ENCODE data around the gene SESN1.
A peak's percentile ranks its signal among the peaks of the same experiment; 100 is the strongest.

Gene SESN1

DNA sequence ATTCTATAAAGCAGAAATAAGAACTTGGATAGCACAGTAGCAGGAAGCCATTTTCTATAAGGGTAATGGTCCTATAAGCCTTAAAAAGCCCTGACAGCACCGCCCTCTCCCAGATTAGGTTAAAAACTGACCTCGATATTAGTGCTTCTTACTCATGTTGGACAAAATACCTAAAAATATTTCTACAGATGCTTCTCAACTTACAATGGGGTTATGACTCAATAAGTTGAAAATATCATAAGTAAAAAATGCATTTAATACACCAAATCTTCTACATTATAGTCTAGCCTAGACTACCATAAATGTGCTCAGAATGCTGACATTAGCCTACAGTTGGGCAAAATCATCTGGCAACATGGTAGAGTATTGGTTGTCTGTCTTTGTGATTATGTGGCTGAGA lies 70.3 kb downstream of the SESN1 start:
- DNase-seq = no peak

DNA sequence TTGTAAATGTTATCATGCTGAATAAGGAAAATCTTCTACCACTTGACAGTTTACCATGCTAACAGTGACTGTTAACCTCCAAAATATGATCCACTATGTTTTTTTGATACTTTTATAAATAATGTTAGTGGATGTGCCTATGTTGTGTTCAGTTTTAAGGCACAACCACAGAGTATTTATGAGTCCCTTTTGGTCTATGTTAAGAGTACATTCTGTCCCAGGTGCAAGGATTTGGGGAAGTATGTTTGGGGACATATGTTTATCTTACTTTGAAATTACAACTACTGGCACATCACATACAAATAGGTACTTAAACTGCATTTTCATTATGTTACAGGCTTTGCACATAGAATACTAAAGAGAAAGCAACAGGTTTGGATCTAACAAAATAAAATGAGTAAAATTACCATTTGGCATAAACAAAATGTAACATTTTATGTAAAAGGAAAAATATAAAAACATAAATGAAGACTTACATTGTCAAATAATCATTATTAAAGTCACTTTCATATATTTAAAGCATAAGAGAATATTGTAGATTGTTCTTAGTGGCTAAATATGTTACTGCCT lies 71.2 kb downstream of the SESN1 start:
- DNase-seq = no peak

DNA sequence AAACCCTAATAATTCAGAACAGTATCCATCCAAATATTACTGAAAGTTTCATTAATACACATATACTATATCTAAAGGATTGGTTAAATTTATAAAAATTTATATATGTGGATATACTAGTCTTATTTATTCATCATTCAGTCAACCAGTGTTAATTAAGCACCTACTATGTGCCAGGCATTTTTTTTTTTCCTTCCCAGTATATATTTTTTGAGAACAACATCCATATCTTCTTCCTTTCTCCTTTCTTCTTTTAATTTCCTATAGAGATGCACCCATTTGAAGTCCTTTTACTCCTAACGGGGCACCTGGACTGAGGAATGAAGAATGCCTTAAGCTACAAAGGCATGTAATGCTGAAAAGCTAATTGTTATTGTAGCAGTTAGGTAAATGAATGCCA lies 72.8 kb downstream of the SESN1 start:
- no peak for DNase-seq

DNA sequence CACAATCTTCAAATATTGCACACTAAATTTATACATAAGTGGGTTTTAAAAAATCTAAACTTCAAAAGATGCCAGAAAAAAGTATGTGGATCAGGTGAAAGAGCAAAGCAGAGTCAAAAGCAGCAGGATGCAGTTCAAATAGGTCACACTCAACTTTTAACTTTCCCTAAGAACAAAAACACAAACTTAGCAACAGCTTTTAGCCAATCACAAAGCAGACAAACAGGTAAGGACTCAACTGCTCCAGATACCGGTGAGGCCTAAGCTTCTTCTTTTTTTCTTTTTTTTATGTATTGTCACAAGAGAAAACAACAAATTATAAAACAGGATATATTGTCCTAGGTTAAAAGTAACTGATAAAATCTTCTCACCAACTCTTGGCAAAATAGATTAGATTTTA lies 74.7 kb downstream of the SESN1 start:
- DNase-seq = no peak

DNA sequence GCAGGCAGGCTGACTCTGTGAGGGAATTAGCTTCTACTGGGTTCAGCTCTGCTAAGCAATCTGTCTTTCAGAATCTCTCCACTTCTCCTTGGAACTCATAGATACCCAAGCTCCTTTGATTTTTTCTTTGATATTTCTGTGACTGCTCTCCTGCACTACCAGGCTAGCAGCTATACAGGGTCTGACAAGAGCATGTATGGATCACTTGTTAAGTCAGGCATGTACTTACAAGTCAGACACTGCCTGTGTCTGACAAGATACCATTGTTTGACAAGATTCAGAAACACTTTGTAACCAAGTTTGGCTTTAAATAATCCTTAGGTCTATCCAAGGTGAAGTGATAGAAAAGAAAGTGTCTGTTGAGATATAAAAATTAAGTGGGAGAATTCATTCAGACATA lies 79.5 kb downstream of the SESN1 start:
- no peak for DNase-seq

DNA sequence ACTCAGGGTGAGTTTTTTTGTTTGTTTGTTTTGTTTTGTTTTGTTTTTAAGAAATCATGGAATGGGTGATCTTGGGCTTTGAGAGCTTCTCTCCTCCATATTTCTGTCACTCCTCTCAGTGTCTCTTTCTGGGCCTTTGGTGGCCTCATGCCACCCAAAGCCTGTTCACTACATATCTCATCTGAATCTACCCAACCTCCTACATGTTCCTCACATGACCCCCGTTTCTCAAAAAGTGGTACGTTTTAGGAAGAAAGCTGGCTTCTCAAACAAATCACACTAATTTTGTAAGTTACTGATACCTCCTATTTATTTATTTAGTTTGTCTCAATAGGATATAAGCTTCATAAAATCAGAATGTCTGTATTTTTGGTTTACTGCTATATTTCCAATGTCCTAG lies 80.0 kb downstream of the SESN1 start:
- no peak for DNase-seq

DNA sequence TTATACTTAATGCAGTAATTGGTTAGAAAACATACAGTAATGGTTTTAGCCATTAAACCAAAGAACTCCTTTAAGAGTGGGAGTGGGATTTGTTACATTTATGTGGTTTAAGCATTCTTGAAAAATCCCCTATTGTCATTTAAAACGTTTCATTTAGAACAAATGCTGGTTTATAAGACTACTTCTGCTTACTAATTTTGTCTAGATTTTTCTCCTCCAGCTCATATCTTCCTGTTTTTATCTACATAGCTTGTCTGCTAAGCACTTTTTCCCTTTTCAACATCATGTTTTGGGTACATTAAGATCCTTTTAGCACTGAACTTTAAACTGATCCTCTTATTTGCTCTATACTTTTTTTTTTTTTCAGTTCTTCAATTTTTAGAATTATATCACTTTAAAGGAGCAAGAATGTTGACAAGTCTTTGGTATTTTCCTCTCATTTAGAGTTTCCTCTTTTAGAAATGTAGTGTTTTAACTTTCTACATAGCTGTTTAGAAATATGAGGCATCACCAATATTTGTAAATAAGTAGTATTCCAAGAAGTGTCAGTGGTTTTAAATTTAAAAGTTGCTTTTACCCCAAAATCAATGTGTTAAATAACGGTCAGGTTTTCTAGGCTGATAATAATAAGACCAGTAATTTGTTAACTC lies 80.9 kb downstream of the SESN1 start:
- no peak for DNase-seq

DNA sequence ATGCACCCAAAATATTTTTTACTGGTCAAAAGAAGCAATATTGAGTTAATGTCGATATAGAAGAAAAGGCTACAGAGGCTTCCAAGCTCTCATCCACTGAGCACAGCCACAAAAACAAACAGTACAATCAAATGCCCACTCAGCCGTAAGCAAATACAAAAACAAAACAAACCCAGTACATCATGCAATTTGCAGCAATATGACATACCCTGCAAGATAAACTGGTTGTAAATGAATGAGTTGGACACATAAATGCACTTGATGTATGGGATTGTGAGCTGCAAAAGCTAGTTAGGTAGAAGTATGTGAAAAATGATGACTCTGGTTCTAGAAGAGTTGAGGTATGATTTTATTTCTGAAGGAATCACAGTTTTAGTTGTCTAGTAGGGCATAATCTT lies 83.9 kb downstream of the SESN1 start:
- no peak for DNase-seq

DNA sequence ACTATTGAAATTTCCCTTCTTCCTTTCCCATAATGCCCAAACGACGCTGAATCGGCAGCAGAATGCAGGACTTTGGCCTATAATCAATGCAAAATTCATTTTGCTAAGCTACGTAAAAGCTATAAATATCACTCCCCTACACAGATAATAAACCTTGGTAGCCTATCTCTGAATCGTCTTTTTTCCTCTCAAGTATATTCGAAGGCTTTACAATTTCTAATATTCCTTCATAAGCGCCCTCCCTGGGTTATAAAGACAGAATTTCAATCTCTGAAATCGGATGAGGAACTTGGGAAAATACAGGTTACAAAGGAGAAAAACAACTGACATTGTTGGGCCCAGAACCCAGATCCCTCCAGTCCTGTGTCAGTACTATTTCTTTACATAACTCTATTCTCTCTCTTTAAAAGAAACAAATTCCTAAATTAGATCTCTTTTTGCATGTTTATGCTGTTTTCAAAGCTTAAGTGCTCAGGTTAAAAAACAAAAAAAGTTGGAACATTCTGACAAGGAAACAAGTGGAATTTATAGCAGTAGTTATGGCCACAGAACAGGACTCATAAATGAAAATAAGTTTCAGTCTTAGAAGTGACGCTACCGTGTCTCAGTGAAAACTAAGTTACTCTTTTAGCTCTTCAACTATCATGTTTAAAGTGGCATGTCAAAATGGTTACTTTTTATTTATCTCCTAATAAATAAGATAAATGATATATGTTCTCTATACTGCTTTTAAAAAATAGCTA lies 84.5 kb downstream of the SESN1 start:
- DNase-seq = no peak

DNA sequence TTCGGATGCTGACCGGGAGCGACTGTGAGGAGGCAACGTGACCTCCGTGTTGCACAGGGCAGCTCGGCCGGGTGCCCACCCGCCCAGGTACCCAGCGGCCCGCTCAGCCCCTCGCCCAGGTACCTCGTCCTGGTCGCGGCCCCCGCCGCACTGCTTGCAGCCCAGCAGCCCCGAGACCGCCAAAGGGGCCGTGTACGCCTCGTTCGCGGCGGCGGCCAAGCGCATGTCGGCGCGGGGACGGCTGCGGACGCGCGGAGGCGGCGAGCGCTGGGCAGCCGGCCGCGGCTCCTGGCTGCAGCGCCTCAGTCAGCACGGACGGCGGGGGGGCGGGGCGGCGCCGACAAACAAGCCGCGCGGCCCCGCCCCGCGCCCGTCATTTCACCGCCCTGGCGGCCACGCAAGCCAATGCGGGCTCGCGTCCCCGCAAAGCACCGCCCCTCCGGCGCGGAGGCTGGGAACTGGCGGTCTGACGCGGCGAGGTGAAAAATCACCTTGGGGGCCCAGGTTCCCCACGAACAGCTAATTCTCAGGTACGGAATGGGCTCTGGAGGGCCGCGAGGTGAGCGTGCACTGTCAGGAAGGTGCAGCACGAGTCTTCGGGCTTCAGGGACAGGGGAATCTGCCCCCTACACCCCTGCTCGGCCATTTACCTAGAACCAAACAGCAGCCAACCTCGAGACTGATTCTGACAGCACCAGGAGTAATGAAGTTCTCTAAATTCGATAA lies 85.2 kb downstream of the SESN1 start:
- peak; percentile 93 for DNase-seq

DNA sequence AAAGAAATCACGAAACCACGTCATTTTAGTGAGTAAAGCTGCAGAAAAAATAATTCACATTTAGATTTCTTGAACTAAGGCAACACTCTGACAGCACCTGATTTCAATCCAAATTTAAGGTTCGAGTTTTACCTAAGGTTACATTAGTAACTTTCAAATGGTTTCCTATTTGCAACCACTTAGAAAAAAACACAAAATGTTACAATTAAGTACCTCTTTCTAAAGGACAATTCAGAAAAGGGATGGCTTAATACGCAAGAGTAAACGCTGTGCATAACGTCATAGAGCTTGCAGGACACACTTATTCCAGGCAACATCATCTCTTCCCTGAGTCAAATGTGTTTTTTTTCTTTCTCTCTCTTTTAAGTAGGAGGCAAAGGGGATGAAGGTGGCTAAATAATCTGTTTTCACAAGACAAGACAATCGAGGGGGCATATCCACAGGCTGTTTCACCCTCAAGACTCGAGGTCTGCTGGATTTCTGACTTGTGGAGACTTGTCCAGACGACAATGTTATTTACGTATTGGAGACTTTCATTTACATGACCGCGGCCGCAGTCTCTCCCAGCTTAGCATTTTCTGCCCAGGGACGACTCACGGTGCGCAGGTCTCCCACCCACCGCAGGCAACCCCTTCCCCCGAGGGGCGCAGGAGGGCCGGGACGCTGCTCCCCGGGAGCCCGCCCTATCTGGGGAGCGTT lies 86.0 kb downstream of the SESN1 start:
- DNase-seq = peak; percentile 80

DNA sequence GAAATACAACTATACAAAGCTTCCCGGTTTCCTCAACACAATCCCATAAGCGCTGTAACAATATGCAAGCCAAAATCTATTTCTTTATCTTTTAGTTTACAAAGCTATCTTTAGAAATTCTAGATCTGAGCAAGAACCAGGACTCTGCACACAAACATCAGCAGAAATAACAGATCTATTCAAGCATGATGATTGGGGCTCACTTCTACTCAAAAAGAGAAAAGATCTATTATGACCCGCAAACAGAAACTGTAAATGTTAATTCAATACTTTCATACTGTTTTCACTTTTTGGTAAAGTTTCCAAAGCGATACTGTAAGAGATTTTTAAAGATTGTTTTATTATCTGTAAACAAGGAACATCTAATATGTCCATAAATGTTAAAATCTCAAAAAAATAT lies 86.6 kb downstream of the SESN1 start:
- DNase-seq = no peak

DNA sequence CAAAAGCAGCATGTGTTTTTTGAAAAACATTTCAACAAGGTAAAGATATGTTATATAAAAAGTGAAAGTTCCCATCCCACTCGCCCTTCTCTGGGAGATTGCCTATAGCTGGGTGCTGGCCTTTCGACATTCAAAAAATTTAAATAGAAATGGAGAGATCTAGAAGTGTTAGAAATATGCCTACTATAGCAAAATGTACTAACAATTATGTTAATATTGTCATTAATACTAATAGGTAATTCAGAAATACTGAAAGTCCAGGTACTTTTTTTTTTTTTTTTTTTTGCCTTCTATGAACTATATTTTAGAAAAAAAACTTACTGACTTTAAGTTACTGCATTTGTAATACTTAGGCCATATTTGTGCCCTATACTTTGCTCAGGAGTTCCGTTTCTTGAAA lies 87.1 kb downstream of the SESN1 start:
- DNase-seq = no peak

DNA sequence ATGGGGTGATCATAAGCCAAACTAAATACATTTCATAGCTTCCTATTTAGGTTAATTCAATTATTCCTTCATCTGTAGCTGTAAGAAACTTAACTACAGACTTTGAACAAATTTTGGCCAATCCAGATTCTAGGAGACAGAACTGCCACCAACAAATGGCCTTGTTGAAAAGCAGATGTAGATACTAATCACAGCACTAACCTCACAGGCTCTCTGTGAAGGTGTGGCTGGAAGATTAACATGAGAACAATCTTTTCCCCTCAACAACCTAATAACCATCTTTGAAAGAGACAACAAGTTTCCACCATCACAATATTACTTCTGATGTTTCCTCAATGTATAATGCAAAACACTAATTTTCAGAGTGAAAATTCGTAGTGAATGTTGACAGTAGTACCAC lies 87.8 kb downstream of the SESN1 start:
- DNase-seq = no peak

DNA sequence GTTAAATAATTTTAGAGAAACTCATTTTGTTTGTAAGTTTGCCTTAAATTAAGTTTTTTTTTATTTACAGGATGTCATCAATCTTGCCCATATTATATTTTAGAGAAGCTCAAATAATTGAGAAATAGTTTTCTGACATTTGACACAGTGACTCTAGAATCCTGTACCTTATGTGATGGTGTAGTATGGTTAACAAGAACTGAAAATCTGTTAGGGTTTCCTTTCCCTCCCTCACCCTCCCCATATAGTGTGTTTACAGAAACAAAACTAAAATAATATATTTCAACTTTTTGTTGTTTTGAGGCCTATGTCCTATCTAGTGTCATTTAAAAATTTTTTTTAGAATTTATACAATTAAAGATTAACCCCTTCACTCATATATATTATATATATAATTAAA lies 91.8 kb downstream of the SESN1 start:
- DNase-seq = no peak

DNA sequence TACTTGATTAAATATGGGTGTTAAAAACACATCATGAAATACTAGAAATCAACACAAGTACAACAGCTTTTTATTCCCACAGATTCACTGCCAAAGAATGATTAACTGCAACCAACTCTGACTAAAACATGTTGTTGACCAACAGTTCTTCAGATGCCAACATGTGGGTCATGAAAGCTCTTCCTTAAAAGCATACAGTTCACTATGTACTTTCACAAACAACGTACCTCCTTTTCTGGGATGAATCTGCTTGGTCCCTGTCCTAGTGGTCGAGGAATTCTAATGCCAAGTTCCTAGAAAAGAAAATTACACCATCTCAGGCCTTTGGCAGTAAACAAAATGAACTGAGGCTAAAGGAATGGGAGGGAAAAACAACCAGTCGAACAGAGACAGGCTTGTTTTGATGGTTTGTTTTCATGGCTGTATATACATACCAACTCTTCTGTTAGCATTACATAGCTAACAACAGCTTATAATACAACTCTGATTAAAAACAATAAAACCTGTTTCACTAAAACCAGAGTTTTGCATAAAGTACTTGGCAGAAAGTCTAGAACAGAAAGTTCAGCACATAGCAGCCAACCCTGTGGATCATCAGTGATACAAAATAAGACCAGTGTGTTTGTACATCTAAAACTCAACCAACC lies 92.5 kb downstream of the SESN1 start:
- DNase-seq = no peak

DNA sequence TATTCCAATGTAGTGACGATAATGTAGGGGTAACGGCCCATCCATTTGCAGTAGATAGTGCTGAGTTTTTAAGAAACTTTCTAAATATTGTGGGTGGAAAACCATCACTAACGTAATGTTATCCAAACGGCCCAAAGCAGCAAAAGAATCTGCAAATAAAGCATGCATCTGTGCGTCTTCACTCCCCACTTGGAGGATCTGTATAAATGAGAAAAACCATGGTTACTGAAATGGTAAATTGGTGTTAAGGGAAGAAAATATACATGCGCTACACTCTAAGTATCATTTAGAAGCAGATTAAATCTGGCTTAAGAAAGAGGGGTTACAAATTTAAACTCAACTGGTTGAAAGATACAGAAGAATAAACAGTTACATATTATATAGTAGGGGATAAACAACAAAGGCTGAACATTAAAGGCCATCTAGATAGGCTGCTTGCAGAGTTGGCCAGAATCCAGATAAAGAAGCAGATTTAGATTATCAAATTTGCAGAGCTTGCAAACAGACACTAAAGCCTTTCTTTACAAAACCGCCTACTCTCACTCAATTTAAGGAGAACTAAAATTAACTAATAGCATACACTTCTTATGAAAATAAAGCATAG lies 93.3 kb downstream of the SESN1 start:
- DNase-seq = no peak

DNA sequence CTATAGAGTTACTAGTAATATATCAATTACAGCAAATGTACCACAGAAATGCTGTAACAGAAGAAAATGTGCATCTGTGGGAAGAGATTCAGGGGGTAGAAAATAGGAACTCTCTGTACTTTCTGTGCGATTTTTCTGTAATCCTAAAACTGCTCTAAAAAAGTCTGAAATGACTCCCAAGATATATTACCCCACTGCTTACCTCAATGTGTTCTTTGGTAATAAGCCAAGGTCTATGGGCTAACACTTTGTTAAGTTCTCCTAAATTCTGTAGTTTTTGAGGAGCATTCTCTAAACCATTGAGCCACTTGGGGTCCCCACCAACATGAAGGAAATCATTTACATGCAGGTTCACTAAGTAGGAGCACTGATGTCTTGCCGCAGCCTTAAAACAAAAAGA lies 94.4 kb downstream of the SESN1 start:
- DNase-seq = no peak

DNA sequence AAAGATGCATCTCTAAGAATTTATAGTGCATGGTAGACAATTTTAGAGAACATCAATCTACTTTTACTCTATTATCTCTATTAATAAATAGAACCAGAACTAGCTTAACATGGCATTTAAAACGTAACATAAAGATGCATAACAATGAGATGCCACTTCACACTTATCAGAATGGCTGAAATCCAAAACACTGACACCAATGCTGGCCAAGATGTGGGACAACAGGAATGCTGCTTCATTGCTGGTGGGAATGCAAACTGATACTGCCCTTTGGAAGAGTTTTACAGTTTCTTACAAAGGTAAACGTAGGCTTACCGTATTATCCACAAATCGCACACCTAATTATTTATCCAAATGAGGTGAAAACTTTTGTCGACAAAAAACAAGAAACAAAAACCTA lies 95.2 kb downstream of the SESN1 start:
- DNase-seq = no peak

DNA sequence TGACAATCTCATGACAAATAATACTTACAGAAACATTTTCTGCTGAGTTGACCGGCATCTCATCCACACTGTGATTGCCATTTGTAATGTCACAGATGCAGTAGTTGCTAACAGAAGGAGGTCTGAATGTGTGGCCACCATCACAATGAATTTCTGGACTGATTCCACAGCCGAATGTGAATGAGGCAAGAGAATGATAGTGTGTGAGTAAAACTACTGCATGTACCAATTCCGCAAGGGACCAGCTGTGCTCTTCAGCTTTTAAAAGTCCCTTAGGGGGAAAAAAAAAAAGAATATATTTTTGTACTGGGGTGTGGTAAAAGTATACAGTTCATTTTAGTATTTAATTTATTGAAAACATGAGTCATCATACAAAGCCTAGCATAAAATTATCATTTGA lies 96.2 kb downstream of the SESN1 start:
- DNase-seq = no peak

DNA sequence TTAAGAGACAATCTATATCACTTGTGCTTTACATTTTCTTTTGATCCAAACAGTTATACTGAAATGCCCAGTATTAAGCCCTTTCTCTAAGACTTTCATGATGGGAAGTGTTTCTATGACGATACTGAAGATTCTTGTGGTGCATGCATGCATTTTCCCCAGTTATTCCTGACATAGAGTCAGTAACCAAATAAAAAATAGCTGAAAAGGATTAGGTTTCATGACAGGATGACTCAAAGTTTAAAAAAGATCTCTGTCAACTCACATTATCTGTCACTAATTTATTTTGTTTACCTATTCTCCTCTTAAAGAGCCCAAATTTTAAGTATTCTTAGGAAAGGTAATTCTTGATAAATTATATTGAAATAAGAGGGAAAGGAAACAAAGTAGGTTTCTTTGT lies 98.4 kb downstream of the SESN1 start:
- DNase-seq = no peak

DNA sequence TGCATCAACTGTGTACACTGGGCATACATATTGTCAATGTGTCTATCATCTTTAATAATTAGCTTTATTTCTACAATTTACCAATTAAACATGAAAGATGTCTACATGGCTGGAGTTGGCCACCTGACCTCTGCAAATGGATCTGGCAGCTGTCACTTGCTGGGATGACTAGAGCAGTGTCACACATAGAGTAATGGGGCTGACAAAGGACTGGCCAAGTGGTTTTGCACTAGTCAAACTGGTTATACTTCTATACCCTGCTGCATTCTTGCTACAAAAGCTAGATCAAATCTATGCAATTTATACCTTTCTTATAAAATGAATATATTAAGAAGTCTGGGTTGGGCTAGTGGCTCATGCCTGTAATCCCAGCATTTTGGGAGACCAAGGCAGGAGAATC lies 99.3 kb downstream of the SESN1 start:
- no peak for DNase-seq

All from islet precursor cell (in vitro differentiated cells).